DMS 273 (cell line): ENCODE data around the gene FBF1.
"Not testable (repeated sequence)": the region's sequence is repeated elsewhere in the genome, so short reads cannot be mapped to it uniquely, and the experiment has no call there.

Source experiments
- DNase-seq: peaks from one replicate; lab custom pipeline; 2025; ENCODE audit not compliant: unreplicated experiment; lab: John Stamatoyannopoulos, UW

The FBF1 gene, protein sequence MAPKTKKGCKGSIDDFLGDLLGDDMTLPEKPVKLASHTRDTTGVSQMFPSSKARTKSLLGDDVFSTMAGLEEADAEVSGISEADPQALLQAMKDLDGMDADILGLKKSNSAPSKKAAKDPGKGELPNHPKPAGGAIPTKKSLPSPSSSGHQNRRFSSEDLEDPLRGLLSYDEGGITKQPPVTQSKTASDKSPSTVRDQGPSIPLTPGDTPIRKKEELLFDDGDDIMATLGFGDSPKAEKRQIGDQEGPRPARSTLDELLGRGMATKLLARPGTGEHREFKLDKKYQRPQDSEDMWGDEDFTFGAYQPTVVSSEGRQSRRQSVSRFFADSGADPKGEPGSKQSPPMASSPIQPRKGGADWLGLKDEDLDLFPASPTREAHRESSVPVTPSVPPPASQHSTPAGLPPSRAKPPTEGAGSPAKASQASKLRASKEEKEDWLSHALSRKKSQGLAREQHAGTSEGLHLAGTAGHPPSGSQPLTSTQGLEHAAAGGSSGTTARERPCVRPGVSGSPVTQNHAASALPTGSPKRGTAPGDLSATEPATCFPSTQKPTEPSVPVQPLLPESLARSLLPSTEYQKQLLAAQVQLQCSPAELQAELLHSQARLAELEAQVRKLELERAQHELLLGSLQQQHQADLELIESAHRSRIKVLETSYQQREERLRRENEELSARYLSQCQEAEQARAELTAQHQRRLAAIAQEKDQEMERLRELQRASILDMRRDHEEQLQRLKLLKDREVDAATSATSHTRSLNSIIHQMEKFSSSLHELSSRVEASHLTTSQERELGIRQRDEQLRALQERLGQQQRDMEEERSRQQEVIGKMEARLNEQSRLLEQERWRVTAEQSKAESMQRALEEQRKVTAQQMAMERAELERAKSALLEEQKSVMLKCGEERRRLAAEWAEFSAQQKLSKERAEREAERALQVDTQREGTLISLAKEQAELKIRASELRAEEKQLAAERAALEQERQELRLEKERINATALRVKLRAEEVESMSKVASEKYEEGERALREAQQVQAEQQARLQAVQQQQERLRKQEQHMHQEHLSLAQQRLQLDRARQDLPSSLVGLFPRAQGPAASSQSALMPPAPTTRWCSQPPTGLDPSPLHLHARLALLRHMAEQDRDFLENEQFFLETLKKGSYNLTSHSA

DNA sequence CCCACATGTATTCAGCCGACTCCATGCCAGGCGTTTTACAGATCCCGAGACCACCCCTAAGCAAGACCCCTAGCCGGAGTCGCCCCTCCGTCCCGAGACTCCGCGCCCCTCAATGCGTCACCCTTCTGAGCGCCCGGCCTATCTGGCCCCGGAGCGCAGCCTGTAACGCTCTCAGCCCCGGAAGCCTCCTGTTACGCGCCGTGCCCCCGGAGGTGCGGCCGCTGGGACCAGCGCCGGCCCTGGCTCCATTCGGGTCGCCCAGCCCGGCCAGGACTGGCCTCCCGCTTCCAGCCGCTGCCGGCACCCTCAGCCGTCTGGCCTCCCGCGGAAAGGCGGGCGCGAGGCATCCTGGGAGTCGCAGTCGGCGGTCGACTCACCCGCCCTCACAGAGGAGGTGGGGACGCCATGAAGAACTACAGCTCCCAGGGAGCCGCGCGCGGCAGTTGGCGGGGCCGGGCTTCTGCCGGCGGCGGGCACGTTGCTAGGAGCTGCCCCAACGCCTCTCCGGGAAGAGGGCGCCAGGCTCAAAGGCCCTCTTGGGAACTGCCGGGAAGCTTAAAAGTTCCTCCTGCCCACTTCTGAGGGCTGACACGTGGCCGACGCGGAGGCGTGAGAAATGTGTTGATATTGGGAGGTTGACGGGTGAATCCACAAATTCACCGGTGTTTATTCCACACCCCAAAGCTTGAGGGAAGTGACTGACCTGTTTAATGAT lies at the start of gene FBF1:
FBF1 (minus strand) TSS at position 316 of the 715 bp plus-strand sequence. CDS start 2,893 bp downstream, outside the sequence.
- DNase-seq = peak; percentile 98

DNA sequence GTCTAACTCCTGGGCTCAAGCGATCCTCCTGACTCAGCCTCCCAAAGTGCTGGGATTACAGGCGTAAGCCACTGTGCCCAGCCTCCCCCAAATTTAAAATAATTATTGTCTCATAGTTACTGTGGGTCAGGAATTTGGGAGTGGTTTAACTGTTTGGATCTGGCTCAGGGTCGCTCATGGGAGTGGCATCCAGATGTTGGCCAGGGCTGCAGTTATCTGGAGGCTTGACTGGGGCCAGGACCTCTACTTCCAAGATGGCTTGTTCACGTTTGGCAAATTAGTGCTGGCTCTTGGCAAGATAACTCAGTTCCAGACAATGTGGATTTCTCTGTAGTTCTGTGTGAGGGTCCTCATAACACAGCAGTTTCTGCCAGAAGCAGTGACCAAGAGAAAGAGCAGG lies 46.2 kb upstream of the FBF1 start:
- no peak for DNase-seq

DNA sequence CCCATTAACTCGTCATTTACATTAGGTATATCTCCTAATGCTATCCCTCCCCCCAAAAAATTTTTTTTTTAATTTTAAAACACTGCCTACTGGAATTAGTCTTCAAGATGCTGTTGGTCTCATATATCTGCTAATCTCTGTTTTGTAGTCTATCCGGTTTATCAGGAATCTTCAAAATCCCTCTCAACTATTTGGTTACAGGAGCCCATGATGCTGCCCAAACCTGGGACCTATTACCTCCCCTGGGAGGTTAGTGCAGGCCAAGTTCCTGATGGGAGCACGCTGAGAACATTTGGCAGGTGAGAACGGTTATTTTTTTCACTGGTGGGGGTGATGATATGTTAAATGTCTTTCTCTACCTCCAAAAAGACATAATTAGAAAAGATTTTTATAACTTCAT lies 45.1 kb upstream of the FBF1 start:
- DNase-seq = no peak

DNA sequence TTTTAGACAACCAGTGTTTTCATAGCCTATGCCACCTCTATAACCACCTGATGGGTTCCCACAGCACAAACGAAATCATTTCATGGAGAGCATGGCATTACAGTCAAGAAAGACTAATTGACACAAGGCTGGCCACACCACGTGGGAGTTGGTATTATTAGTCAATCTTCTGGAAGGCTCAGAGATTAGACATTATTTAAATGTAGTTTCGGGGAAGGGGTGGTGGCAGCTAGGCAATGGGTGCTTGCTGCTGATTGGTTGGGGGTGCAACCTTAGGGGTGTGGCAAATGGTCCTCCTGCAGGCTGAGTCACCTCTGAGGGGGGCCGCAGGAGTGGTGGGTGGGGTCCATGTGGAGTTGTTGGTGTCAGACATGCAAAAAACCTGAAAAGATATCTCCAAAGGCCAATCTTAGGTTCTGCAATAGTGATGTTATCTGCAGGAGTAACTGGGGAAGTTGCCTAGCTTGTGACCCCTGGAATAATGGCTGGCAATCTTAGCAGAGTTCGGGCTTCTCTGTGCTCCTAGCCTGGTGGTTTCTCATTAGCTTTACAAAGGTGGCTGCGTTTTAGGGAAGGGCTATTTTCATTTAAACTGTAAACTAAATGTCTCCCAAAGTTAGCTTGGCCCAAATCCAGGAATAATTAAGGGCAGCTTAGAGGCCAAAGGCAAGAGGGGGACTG lies 42.8 kb upstream of the FBF1 start:
- peak; percentile 34 for DNase-seq

DNA sequence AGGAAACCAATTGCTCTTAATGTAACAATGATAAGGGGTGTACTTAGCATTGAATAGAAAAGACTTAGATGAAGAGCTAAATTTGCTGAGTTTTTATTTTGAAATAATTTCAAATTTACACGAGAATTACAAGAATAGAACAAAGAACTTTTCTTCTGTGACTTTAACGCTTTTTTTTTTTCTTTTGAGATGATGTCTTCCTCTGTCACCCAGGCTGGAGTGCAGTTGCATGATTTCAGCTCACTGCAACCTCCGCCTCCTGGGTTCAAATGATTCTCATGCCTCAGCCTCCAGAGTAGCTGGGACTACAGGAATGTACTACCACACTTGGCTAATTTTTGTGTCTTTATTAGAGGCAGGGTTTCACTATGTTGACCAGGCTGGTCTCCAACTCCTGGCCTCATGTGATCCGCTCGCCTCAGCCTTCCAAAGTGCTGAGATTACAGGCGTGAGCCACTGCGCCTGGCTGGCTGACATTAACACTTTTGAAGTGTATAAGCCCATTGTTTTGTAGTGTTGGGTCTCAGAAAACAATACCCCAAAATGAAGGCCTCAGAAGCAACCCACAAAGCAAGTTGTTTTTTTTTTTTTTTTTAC lies 40.3 kb upstream of the FBF1 start:
- DNase-seq = no peak

DNA sequence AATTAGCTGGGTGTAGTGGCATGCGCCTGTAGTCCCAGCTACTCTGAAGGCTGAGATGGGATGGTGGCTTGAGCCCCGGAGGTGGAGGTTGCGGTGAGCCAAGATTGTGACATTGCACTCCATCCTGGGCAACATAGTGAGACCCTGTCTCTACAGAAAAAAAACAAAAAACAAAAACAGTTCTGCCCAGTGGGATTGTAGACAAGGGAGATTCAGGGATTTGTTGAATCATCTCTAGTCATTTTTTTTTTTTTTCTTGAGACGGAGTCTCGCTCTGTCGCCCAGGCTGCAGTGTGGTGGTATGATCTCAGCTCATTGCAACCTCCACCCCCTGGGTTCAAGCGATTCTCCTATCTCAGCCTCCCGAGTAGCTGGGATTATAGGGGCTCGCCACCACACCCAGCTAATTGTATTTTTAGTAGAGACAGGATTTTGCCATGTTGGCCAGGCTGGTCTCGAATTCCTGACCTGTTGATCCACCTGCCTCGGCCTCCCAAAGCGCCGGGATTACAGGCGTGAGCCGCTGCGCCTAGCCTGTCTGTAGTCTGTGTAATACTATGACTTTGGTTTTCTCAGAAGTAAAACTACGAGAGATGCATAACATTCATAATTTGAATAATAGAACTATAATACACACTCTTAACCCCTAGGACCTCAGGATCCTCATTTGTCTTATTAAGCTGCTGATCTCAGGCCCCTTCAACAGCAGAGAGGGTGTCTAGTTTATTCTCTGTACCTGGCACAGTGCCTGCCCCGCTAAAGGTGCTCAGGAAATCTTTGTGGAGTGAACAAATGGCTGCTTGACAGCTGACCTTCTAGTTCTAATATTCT lies 39.6 kb upstream of the FBF1 start:
- peak; percentile 34 for DNase-seq

DNA sequence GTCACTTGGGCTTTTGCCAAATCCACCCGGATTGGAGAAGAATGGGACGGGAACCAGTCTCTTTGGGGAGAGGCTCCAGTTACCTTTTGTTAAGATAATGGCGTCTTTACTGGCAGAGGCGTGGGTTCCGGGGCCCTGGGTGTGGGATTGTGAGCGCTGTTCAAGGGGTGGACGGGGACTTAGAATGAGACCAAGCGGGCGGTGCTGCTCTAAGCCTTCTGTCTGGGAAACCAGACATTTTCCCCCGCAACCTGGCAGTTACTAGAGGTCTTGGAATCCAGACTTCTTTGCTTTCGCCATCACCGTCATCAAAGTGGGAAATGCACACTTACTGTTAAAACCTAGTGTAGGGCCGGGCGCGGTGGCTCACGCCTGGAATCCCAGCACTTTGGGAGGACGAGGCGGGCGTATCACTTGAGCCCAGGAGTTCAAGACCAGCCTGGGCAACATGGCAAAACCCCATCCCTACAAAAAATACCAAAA lies 38.9 kb upstream of the FBF1 start:
- no peak for DNase-seq

DNA sequence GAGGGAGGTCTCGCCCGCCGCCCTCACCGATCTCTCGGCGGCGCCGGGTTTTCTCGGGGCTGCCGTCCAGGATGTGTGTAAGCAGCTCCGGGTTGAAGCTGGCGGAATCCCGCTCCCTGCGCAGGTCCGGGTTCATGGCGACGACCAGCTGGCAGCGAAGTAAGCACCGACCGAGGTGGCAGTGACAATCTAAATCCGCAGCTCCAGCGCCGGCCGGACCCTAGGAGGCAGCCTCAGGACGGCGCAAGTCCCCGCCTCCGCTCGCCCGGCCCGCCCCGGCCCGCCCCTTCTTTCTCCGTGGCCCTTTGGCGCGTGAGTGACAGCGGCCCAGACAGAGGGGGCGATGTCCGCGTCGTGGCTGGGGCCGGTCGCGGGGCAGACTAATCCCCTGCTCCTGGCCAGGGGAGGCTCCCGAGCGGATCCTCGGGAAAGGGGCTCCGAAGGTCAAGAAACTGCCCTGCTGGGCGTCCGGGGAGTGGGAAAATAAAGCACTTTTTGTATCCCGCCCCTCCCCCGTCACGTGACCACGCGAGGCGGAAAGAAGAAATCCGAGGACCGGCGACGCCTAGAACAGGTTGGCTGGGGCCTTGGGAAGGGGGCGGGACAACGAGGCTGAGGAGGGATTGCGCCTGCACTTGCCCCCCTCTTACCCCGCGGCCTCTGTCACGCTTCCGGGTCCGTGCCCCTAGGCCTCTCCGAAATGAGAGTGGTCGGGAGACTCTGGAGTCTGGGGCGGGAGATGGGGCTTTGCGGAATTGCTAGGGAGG lies 38.3 kb upstream of the FBF1 start, which contains the start of the genes ACOX1 and TEN1:
ACOX1 (minus strand) TSS at position 229 of the 767 bp plus-strand sequence; CDS start at position 136, 93 bp downstream.
TEN1 (plus strand) TSS at position 303 of the 767 bp plus-strand sequence. CDS start 6,953 bp downstream, outside the sequence.
- peak; percentile 99 for DNase-seq

DNA sequence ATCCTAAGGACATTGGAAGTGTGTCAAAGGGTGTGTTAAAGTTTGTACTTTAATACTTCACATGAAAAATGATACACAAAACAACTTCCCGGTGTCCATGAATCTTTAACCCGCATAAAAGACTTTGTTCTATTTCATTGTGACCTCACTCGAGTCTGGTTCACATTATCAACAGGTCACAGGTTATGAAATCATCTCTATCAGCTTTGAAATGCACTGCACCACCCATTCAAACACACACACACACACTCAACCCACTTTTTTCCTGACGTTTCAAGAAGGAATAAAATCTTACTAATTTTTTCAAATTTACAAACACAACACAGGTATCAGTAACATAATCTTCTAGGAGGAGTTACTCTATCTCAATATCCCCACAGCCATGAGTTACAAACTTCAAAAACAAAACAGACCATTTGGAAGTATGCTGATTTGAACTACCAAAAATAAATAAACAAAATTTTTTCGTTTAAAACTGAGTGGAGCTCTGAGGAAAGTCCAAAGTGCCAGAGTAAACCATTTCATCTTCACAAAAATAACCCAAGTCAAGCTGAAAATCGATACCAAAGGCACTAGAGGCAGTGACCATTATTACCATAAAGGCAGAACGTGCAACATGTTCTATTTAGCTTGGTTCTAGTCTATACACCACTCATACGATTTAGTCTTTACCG lies 35.5 kb upstream of the FBF1 start:
- no peak for DNase-seq

DNA sequence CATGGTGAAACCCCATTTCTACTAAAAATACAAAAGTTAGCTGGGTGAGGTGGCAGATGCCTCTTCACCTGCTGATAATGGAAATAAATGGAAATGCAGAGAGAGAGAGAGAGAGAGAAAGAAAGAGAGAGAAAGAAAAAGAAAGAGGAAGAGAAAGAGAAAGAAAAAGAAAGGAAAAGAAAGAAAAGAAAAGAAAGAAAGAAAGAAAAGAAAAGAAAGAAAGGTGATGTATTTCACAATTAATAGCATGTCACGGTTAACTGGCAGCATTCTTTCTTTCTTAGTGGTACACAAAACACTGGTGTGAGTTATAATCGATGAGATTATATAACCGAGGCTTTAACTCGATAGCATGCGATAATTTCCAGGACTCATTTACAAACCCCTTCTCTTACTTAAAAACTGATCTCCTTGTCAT lies 34.9 kb upstream of the FBF1 start:
- no peak for DNase-seq

DNA sequence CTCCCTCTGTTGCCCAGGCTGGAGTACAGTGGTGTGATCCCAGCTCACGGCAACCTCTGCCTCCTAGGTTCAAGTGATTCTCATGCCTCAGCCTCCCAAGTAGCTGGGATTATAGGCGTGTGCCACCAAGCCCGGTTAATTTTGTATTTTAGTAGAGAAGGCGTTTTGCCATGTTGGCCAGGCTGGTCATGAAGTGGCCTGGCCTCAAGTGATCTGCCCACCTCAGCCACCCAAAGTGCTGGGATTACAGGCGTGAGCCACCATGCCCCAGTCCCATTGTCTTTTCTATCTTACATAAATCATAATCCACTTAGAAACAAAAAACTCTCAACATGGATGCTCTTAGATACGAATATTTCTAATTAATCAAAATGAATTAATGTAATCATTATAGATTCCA lies 34.3 kb upstream of the FBF1 start:
- not testable (repeated sequence) for DNase-seq

DNA sequence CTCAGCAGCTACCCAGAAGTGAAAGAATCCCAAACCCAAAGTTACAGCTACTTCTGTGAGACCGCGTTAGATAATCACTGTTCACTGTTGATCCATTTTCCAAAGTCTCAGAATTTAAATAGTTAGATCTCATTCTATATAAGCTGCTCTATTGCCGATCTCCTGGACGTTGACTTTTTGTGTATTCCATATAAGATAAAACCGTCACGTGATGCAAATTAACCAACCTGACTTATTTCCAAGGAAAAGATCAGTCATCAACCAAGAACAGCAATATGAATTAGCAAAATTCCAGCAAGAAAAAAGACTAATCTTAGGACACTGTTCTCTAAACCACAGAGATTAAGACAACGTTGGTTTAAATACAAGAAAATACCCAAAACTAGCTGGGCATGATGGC lies 29.8 kb upstream of the FBF1 start:
- no peak for DNase-seq

DNA sequence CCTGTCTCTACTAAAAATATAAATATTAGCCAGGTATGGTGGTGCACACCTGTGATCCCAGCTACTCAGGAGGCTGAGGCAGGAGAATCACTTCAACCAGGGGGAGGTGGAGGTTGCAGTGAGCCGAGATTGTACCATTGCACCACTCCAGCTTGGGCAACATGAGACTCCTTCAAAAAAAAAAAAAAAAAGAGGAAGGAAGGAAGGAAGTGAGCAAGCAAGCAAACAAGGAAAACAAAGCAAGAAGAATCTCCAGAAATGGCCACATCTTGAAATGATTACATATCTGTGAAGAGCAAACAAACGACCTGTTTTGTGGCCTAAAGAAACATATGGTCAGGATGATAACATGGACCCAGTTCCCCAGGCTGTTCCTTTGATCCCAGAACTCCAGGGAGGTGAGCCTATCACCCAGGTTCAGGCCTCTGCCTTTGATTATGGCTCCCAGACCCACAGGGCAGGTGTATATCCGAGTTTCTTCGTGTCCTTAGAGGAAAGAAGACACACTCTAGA lies 29.2 kb upstream of the FBF1 start:
- DNase-seq = no peak

DNA sequence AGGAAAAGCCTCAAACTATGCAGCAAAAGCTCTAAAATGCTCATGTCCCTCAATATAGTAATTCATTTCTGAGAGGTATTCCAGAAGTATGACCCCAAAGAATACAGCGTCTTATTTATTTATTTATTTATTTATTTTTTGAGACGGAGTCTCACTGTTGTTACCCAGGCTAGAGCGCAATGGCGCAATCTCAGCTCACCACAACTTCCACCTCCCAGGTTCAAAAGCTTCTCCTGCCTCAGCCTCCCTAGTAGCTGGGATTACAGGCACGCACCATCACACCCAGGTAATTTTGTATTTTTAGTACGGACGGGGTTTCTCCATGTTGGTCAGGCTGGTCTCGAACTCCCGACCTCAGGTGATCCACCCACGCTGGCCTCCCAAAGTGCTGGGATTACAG lies 28.2 kb upstream of the FBF1 start:
- DNase-seq = not testable (repeated sequence)

DNA sequence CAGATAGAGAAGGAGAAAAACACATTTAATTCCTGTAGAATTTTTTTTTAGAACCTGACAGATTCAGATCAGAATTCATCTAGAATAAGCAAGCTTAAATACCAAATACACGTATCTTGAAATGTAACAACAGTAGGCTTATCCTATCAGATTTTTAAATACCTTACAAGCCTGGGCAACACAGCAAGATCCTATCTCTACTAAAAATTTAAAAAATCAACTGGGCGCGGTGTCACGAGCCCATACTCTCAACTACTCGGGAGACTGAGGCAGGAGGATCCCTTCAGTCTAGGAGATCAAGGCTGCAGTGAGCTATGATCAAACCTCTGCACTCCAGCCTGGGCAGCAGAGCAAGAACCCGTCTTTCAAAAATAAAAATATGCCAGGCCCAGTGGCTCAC lies 24.6 kb upstream of the FBF1 start:
- no peak for DNase-seq

DNA sequence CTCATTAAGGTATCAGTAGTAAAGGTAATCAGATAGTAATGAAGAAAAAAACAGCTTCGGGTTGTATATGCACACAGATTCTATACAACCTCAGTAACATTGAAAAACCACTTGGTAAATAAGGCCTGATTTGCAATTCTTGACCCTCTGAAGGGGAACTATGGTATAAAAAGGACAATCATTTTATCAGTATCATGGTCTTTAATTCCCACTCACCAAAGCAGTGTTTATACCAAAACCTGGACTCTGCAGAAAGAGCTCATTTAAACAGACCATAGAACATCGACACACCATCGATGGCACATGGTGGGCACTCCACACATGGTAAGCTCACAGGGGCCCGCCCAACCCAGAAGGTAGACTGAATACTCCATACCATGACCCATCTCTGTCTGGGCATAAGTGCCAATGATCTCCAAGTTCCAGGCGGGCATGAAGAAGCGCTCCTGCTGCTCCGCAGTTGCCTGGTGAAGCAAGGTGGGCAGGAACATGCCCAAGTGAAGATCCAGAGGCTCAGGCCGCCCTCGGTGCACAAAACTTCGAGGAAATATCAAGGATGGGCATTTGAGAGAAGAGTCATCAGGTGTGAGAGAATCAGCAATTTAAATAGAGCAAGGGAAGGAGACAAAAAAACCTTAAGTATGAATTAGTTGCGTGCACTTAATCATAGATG lies 19.1 kb upstream of the FBF1 start:
- no peak for DNase-seq
